Adrenal gland (tissue), 5 donors: ENCODE results near the gene PRC1.

Source experiments
- POLR2A ChIP-seq, 2 donors: fragments of 450-650 bp; IDR thresholded peaks; one replicate each; pipeline ENCODE4 v1.6.1; 2017; ENCODE audit warnings: antibody characterized with exemption in 2 of 2, mild to moderate bottlenecking in 2 of 2, moderate library complexity in 1 of 2
- TF ChIP-seq, protein P1 (sequence below), 6 experiments: fragments of 450-650 bp in 4 of 6; fragments of 200-600 bp in 2 of 6; sonication (generic) in 1 of 6; IDR thresholded peaks; 1 replicate in 5 of 6; 2 replicates in 1 of 6; pipeline versions ENCODE4 v1.5.1 to v1.8.0; 2016 to 2021; ENCODE audit warnings: antibody characterized with exemption in 6 of 6, mild to moderate bottlenecking in 2 of 6, moderate library complexity in 1 of 6
- donor health status: DM: no; HTN: no; CAD: no.

DNA sequence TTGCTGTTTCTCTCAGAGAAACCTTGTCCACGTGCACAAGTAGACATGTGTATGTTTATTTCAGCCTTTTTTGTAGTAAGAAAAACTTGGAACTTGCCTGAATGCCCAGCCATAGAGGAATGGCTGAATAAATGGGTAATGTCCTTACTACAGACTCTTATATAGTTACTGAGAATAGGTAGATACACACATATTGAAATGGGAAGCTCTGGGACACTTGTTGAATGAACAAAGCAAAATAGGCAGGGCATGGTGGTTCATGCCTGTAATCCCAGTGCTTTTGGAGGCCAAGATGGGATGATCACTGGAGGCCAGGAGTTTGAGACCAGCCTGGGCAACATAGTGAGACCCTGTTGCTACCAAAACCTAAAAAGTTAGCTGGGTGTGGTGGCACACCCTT, 57.5 kb downstream of the PRC1 start:
- TF ChIP-seq, protein P1, sequence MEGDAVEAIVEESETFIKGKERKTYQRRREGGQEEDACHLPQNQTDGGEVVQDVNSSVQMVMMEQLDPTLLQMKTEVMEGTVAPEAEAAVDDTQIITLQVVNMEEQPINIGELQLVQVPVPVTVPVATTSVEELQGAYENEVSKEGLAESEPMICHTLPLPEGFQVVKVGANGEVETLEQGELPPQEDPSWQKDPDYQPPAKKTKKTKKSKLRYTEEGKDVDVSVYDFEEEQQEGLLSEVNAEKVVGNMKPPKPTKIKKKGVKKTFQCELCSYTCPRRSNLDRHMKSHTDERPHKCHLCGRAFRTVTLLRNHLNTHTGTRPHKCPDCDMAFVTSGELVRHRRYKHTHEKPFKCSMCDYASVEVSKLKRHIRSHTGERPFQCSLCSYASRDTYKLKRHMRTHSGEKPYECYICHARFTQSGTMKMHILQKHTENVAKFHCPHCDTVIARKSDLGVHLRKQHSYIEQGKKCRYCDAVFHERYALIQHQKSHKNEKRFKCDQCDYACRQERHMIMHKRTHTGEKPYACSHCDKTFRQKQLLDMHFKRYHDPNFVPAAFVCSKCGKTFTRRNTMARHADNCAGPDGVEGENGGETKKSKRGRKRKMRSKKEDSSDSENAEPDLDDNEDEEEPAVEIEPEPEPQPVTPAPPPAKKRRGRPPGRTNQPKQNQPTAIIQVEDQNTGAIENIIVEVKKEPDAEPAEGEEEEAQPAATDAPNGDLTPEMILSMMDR (IDR thresholded peaks at IDR 0.05) = no peak
- no peak for TF ChIP-seq POLR2A (IDR thresholded peaks at IDR 0.05)
